NCI-H446 treated with DMSO at 0.1 percent for 48 hours (cell line): ENCODE data around the gene U2AF2.
"Not testable (repeated sequence)": the region's sequence is repeated elsewhere in the genome, so short reads cannot be mapped to it uniquely, and the experiment has no call there.

Experiments used
- DNase-seq: peaks from one replicate; lab custom pipeline; 2025; lab: John Stamatoyannopoulos, UW

The U2AF2 gene

GRCh38 chr19:55712804-55713631 is 58.2 kb downstream of the U2AF2 start:
- DNase-seq: no peak

GRCh38 chr19:55716531-55716930 is 61.7 kb downstream of the U2AF2 start:
- DNase-seq: no peak

- no peak for DNase-seq
Measured at GRCh38 chr19:55717251-55717650, 62.4 kb downstream of the U2AF2 start.

GRCh38 chr19:55717879-55718711 is 63.3 kb downstream of the U2AF2 start:
- DNase-seq: not testable (repeated sequence)

- no peak for DNase-seq
Measured at GRCh38 chr19:55720214-55720746, 65.4 kb downstream of the U2AF2 start.

GRCh38 chr19:55720801-55721200 is 66.0 kb downstream of the U2AF2 start:
- no peak for DNase-seq

GRCh38 chr19:55723491-55723890 is 68.7 kb downstream of the U2AF2 start:
- DNase-seq: no peak
